ENCODE data around the gene ACAD9. TPM values are rescaled to one million over a fixed set of nuclear protein-coding genes. Genes with fewer than 3 reads are reported as not detected.

ACAD9 gene
- total and polyA plus RNA-seq, 2 of the 13 experiments (the other 11 are each of a cell fraction or from before 2014, with no cell fraction given), result 15.3 to 38.2 TPM

GRCh38 chr3:128919988-128920387 lies 40.6 kb downstream of the ACAD9 start:
- intact Hi-C loops (cut with micrococcal nuclease; ENCODE audit: unreplicated experiment) (no loop called here), in situ Hi-C loops (cut with HindIII; ENCODE audit: extremely low pct_ligation_motif_present, low pct_unique_long_range_greater_than_20kb) (no loop called here)
- peaks cover 2 to 7% of the 10 kb centered on the region in 2 experiments; a peak in 4 of 5 replicates for H3K36me3 ChIP-seq (replicated peaks in 1 of 2; ENCODE audit: control insufficient read depth in 1 of 2, insufficient read depth in 2 of 2, low read length in 2 of 2)
- no peaks in the 10 kb centered on the region for H3K27me3 ChIP-seq (ENCODE audit: control insufficient read depth in 1 of 2, insufficient read depth in 2 of 2, low read length in 2 of 2)
- no peak overlapping the region for H2AFZ ChIP-seq (ENCODE audit: low read length)
- H3K9me3 ChIP-seq (ENCODE audit: low read length), result no peaks in the 10 kb centered on the region; the same call in 1 of the 2 replicates
- DNase-seq (ENCODE audit: low spot score) (no peak), ATAC-seq (no peak), FAIRE-seq (no peak)
- H3K4me2 ChIP-seq (ENCODE audit: low read depth, low read length), result no peak overlapping the region
- CTCF ChIA-PET (ENCODE audit: low intra/inter-chr PET ratio, low total read pairs), result no interaction called here
- no peaks in the 10 kb centered on the region for H3K79me2 ChIP-seq (ENCODE audit: insufficient read depth, low read length)
- no peak overlapping the region for H3K27ac ChIP-seq (ENCODE audit: extremely low read length, insufficient read depth, low read length)
- no peaks in the 10 kb centered on the region for H4K20me1 ChIP-seq (ENCODE audit: insufficient read depth, low read length)
- H3K9ac ChIP-seq (ENCODE audit: insufficient read depth, low read depth, low read length), result no peak overlapping the region
- no peak overlapping the region for H3K4me3 ChIP-seq (replicated peaks in 1 of 3; ENCODE audit: insufficient read depth in 1 of 3, low read depth in 2 of 3, low read length in 3 of 3)
- POLR2A ChIA-PET, result no interaction called here
- TF ChIP-seq GABPB1 (CRISPR knock-in tag; IDR thresholded peaks at IDR 0.05) (no peak), CHD4 (IDR thresholded peaks at IDR 0.05; ENCODE audit: borderline replicate concordance, low read length) (no peak), ZNF639 (CRISPR knock-in tag; conservative IDR thresholded peaks at IDR 0.05) (no peak), SAFB2 (CRISPR knock-in tag; IDR thresholded peaks at IDR 0.05; ENCODE audit: borderline replicate concordance, low read depth) (no peak), WIZ (CRISPR knock-in tag; IDR thresholded peaks at IDR 0.05) (no peak)
- no peaks in the 10 kb centered on the region for H3K4me1 ChIP-seq (ENCODE audit: insufficient read depth, low read length)
- WGBS (ENCODE audit: low lambda C conversion rate), result 100% methylated on average over 1 of the region's 1 CpG
- no TSS peak for BruUV-seq (replicated peaks)

- Histone ChIP-seq H3K4me1 (ENCODE audit: insufficient read depth, low read length) (no peaks in the 10 kb centered on the region), H3K27ac (ENCODE audit: extremely low read length, insufficient read depth, low read length) (no peak overlapping the region), H2AFZ (ENCODE audit: low read length) (no peak overlapping the region), H3K36me3 (replicated peaks in 1 of 2; ENCODE audit: control insufficient read depth in 1 of 2, insufficient read depth in 2 of 2, low read length in 2 of 2) (no peaks in the 10 kb centered on the region), H3K27me3 (ENCODE audit: control insufficient read depth in 1 of 2, insufficient read depth in 2 of 2, low read length in 2 of 2) (no peaks in the 10 kb centered on the region), H3K9me3 (ENCODE audit: low read length) (no peaks in the 10 kb centered on the region; the same call in 1 of the 2 replicates), H3K4me3 (replicated peaks in 1 of 3; ENCODE audit: insufficient read depth in 1 of 3, low read depth in 2 of 3, low read length in 3 of 3) (no peak overlapping the region), H3K79me2 (ENCODE audit: insufficient read depth, low read length) (no peaks in the 10 kb centered on the region), H3K4me2 (ENCODE audit: low read depth, low read length) (no peak overlapping the region), H4K20me1 (ENCODE audit: insufficient read depth, low read length) (no peaks in the 10 kb centered on the region), H3K9ac (ENCODE audit: insufficient read depth, low read depth, low read length) (no peak overlapping the region)
- no TSS peak for BruUV-seq (replicated peaks)
- no peak for FAIRE-seq
- WGBS (ENCODE audit: low lambda C conversion rate), result 75% methylated on average over 10 of the region's 10 CpGs
- in situ Hi-C loops (cut with HindIII; ENCODE audit: extremely low pct_ligation_motif_present, low pct_unique_long_range_greater_than_20kb) (no loop called here), intact Hi-C loops (cut with micrococcal nuclease; ENCODE audit: unreplicated experiment) (no loop called here)
- POLR2A ChIA-PET, result no interaction called here
- DNase-seq (ENCODE audit: low spot score), result no peak
- CTCF ChIA-PET (ENCODE audit: low intra/inter-chr PET ratio, low total read pairs), result no interaction called here
- no peak for ATAC-seq
- TF ChIP-seq HNRNPH1 (optimal IDR thresholded peaks at IDR 0.05; ENCODE audit: low read depth, low read length), result no peak
- TF ChIP-seq FOXM1 (CRISPR knock-in tag; IDR thresholded peaks at IDR 0.05), result no peak
- TF ChIP-seq NPAS2 (CRISPR knock-in tag; IDR thresholded peaks at IDR 0.05; ENCODE audit: borderline replicate concordance), result no peak
- TF ChIP-seq THAP7 (CRISPR knock-in tag; IDR thresholded peaks at IDR 0.05), result no peak
Measured at GRCh38 chr3:128922804-128923459, 43.5 kb downstream of the ACAD9 start.

Data from HepG2 (cell line).